H1 (cell line): ENCODE measurements around the gene SEMA6A. TPM values are rescaled to one million over a fixed set of nuclear protein-coding genes. Genes with fewer than 3 reads are reported as not detected.

Experiments used
- CTCF ChIA-PET: fragments of 300-600 bp; sonication (Branson Sonifier 250); formaldehyde crosslinking; loops from one replicate; lab custom pipeline; 2021; ENCODE audit not compliant: partially characterized antibody; lab: Charles Lee
- POLR2A ChIA-PET: fragments of 300-600 bp; sonication (Branson Sonifier 250); formaldehyde crosslinking; loops from one replicate; lab custom pipeline; 2021; ENCODE audit warnings: inconsistent platforms; ENCODE audit not compliant: partially characterized antibody; lab: Charles Lee
- DNase-seq, 2 experiments: peaks; one replicate each; pipeline versions ENCODE4 v3.0.0 to v3.0.0-alpha.2; 2010 to 2022; ENCODE audit warnings: low spot score in 2 of 2, low read depth in 1 of 2, mixed read lengths in 1 of 2
- FAIRE-seq: peaks from 2 replicates; lab custom pipeline; 2011; peaks lifted over from hg19 to GRCh38; lab: Jason Lieb, UNC
- H2AFZ ChIP-seq: 2 replicates; pipeline ENCODE4 v1.8.1; 2012; ENCODE audit warnings: low read length, inconsistent platforms
- H2AK5ac ChIP-seq: 2 replicates; pipeline ENCODE4 v1.6.1; 2013; ENCODE audit warnings: low read depth, low read length
- H2BK120ac ChIP-seq: replicated peaks from 2 replicates; pipeline ENCODE3; 2013; ENCODE audit warnings: low read depth, low read length, inconsistent platforms
- H2BK12ac ChIP-seq: 2 replicates; pipeline ENCODE4 v1.6.1; 2013; ENCODE audit warnings: low read depth, low read length
- H2BK15ac ChIP-seq: 2 replicates; pipeline ENCODE4 v1.6.1; 2013; ENCODE audit warnings: low read length
- H2BK20ac ChIP-seq: 2 replicates; pipeline ENCODE4 v1.6.1; 2013; ENCODE audit warnings: low read length
- H2BK5ac ChIP-seq: 2 replicates; pipeline ENCODE4 v1.6.1; 2013; ENCODE audit warnings: low read depth, low read length
- H3K14ac ChIP-seq: 2 replicates; pipeline ENCODE4 v1.6.1; 2013; ENCODE audit warnings: inconsistent platforms; ENCODE audit not compliant: insufficient read length
- H3K18ac ChIP-seq: 2 replicates; pipeline ENCODE4 v1.6.1; 2013; ENCODE audit warnings: low read length; ENCODE audit errors: extremely low read depth
- H3K23ac ChIP-seq: 2 replicates; pipeline ENCODE4 v1.6.1; 2013; ENCODE audit warnings: inconsistent platforms; ENCODE audit not compliant: insufficient read length
- H3K23me2 ChIP-seq: 2 replicates; pipeline ENCODE4 v1.6.1; 2013; ENCODE audit warnings: low read depth, low read length
- H3K27ac ChIP-seq: 2 replicates; pipeline ENCODE4 v1.6.1; 2011; ENCODE audit warnings: low read depth, low read length, inconsistent platforms
- H3K27me3 ChIP-seq, 4 experiments: replicated peaks in 1 of 4; 1 replicate in 1 of 4; 2 replicates in 3 of 4; pipeline versions ENCODE4 v1.6.1 to v1.8.1; 2011 to 2013; ENCODE audit warnings: low read length in 3 of 4, mild to moderate bottlenecking in 3 of 4, inconsistent platforms in 2 of 4, mixed read lengths in 2 of 4, moderate library complexity in 1 of 4; ENCODE audit not compliant: control insufficient read depth in 3 of 4, insufficient read depth in 3 of 4; ENCODE audit errors: extremely low read depth in 1 of 4
- H3K36me3 ChIP-seq, 4 experiments: 2 replicates each; pipeline versions ENCODE4 v1.6.1 to v1.8.1; 2011 to 2013; ENCODE audit warnings: mild to moderate bottlenecking in 4 of 4, low read length in 3 of 4, moderate library complexity in 2 of 4, control low read depth in 1 of 4, inconsistent platforms in 1 of 4; ENCODE audit not compliant: insufficient read depth in 4 of 4, control insufficient read depth in 2 of 4
- H3K4ac ChIP-seq: replicated peaks from 2 replicates; pipeline ENCODE3; 2013; ENCODE audit warnings: low read length, low read depth, mixed read lengths, inconsistent platforms; ENCODE audit not compliant: insufficient read length
- H3K4me1 ChIP-seq, 4 experiments: replicated peaks in 1 of 4; 1 replicate in 1 of 4; 2 replicates in 3 of 4; pipeline versions ENCODE4 v1.6.1 to v1.8.1; 2011 to 2013; ENCODE audit warnings: low read length in 3 of 4, inconsistent platforms in 2 of 4, mixed read lengths in 1 of 4; ENCODE audit not compliant: insufficient read depth in 4 of 4, control insufficient read depth in 3 of 4
- H3K4me2 ChIP-seq, 2 experiments: 2 replicates each; pipeline versions ENCODE4 v1.6.1 to v1.8.1; 2011 to 2013; ENCODE audit warnings: low read depth in 2 of 2, low read length in 2 of 2, control low read depth in 1 of 2, inconsistent platforms in 1 of 2, mild to moderate bottlenecking in 1 of 2; ENCODE audit not compliant: insufficient read depth in 1 of 2
- H3K4me3 ChIP-seq, 4 experiments: fragments of 200-600, 300-600 bp in 1 of 4; sonication (generic), shearing (Covaris generic), sonication (Bioruptor Twin) in 1 of 4; 2 replicates each; pipeline versions ENCODE4 v1.5.1 to v1.8.1; 2011 to 2016; ENCODE audit warnings: low read length in 4 of 4, low read depth in 3 of 4, control low read depth in 2 of 4, inconsistent platforms in 2 of 4, mild to moderate bottlenecking in 2 of 4, mixed read lengths in 1 of 4, moderate library complexity in 1 of 4; ENCODE audit not compliant: insufficient read depth in 2 of 4; ENCODE audit errors: extremely low read depth in 1 of 4
- H3K56ac ChIP-seq: replicated peaks from 2 replicates; pipeline ENCODE3; 2013; ENCODE audit warnings: low read depth, mild to moderate bottlenecking, mixed read lengths, low read length, inconsistent platforms; ENCODE audit not compliant: insufficient read length
- H3K79me1 ChIP-seq: 2 replicates; pipeline ENCODE4 v1.6.1; 2013; ENCODE audit warnings: low read depth, low read length, control low read depth
- H3K79me2 ChIP-seq, 2 experiments: 2 replicates each; pipeline versions ENCODE4 v1.6.1 to v1.8.1; 2012 to 2013; ENCODE audit warnings: low read length in 2 of 2, mild to moderate bottlenecking in 2 of 2, inconsistent platforms in 1 of 2; ENCODE audit not compliant: insufficient read depth in 2 of 2, control insufficient read depth in 1 of 2
- H3K9ac ChIP-seq, 4 experiments: replicated peaks in 1 of 4; 1 replicate in 1 of 4; 2 replicates in 3 of 4; pipeline versions ENCODE4 v1.6.1 to v1.8.1; 2011 to 2013; ENCODE audit warnings: low read depth in 3 of 4, low read length in 3 of 4, control low read depth in 2 of 4, mild to moderate bottlenecking in 2 of 4, moderate library complexity in 2 of 4, inconsistent platforms in 1 of 4; ENCODE audit errors: extremely low read depth in 1 of 4
- H3K9me3 ChIP-seq, 2 experiments: 2 replicates each; pipeline versions ENCODE4 v1.6.1 to v1.8.1; 2012 to 2013; ENCODE audit warnings: mild to moderate bottlenecking in 2 of 2, moderate library complexity in 2 of 2, control low read depth in 1 of 2, inconsistent platforms in 1 of 2, low read depth in 1 of 2, low read length in 1 of 2, mixed read lengths in 1 of 2; ENCODE audit not compliant: insufficient read depth in 2 of 2
- H4K20me1 ChIP-seq, 2 experiments: replicated peaks in 1 of 2; 2 replicates each; pipeline versions ENCODE3 to v1.8.1; 2011 to 2013; ENCODE audit warnings: inconsistent platforms in 2 of 2, low read length in 2 of 2, mild to moderate bottlenecking in 1 of 2; ENCODE audit not compliant: insufficient read depth in 2 of 2, control insufficient read depth in 1 of 2
- H4K5ac ChIP-seq: 2 replicates; pipeline ENCODE4 v1.6.1; 2013; ENCODE audit warnings: low read length, low read depth, mixed read lengths, inconsistent platforms; ENCODE audit not compliant: insufficient read length
- H4K8ac ChIP-seq: 2 replicates; pipeline ENCODE4 v1.8.0; 2013; ENCODE audit warnings: mild to moderate bottlenecking, moderate library complexity, low read length, inconsistent platforms; ENCODE audit not compliant: insufficient read depth; ENCODE audit errors: extremely low read depth
- H4K91ac ChIP-seq: replicated peaks from 2 replicates; pipeline ENCODE3; 2013; ENCODE audit warnings: low read length, mixed read lengths, inconsistent platforms; ENCODE audit not compliant: insufficient read length
- ATF2 ChIP-seq: IDR thresholded peaks from 2 replicates; pipeline ENCODE4 v1.6.1; 2012; ENCODE audit warnings: low read length, inconsistent platforms
- ATF3 ChIP-seq: IDR thresholded peaks from 2 replicates; pipeline ENCODE4 v1.6.1; 2011; ENCODE audit warnings: low read depth, mild to moderate bottlenecking, low read length; ENCODE audit not compliant: insufficient read depth
- CBX5 ChIP-seq: fragments of 300-800, 300-1000 bp; sonication (generic); IDR thresholded peaks from 2 replicates; pipeline ENCODE4 v1.7.1; 2016; ENCODE audit warnings: antibody characterized with exemption, low read length, low read depth
- HDAC6 ChIP-seq: IDR thresholded peaks from one replicate; pipeline ENCODE4 v1.7.1; 2012; ENCODE audit warnings: low read depth, mild to moderate bottlenecking, inconsistent platforms, low read length, moderate library complexity
- JUN ChIP-seq: IDR thresholded peaks from 2 replicates; pipeline ENCODE4 v1.6.1; 2011; ENCODE audit warnings: low read depth, mild to moderate bottlenecking, improper control_type of control experiment, low read length
- POLR2A ChIP-seq, 2 experiments: IDR thresholded peaks; 1 replicate in 1 of 2; 2 replicates in 1 of 2; pipeline ENCODE4 v1.6.1; 2011; ENCODE audit warnings: low read depth in 2 of 2, low read length in 2 of 2, mild to moderate bottlenecking in 2 of 2; ENCODE audit errors: control extremely low read depth in 1 of 2
- POLR2AphosphoS5 ChIP-seq: IDR thresholded peaks from 2 replicates; pipeline ENCODE4 v1.6.1; 2011; ENCODE audit warnings: low read depth, low read length
- WGBS, 2 experiments: shearing (Covaris generic) in 1 of 2; methylation state at CpG; one replicate each; pipeline versions ENCODE4 v1.1.6 to v1.1.7; 2013 to 2015; ENCODE audit warnings: low lambda C conversion rate in 2 of 2, mixed read lengths in 2 of 2, inconsistent platforms in 1 of 2, low coverage in 1 of 2, missing lambda C conversion rate in 1 of 2; ENCODE audit not compliant: insufficient replicate concordance in 2 of 2, insufficient coverage in 1 of 2, insufficient read length in 1 of 2; ENCODE audit errors: extremely low coverage in 1 of 2, missing lambda C conversion rate in 1 of 2; 5-methylcytosine and 5-hydroxymethylcytosine counted together
- polyA plus RNA-seq, 7 experiments: library from polyadenylated mRNA; depleted of rRNA in 3 of 7; stranded (reverse) in 5 of 7; unstranded in 2 of 7; fragments of >200 nt in 5 of 7; fragments of 200-250 nt in 2 of 7; gene quantifications; 1 replicate in 5 of 7; 2 replicates in 1 of 7; 4 replicates in 1 of 7; pipeline versions ENCODE4 v1.2.1 to v1.2.3, GENCODE V29; 2011 to 2013; ENCODE audit warnings: missing spikeins in 2 of 7, mixed read lengths in 2 of 7
- total RNA-seq: library from RNA; stranded (reverse); fragmentation: NEBNext Ultra II Directional; extraction: Animal tissue kit (Norgen Biotek cat#: 25700); gene quantifications from 2 replicates; pipeline ENCODE4 v1.2.1, GENCODE V29; 2021

Gene SEMA6A
- total and polyA plus RNA-seq, 2 of the 8 experiments (the other 6 are each of a cell fraction or from before 2014, with no cell fraction given), result 78.3 to 277 TPM

- DNase-seq (no peak), FAIRE-seq (peak; percentile 19)
- no peak overlapping the region for H3K4ac ChIP-seq
- H2BK15ac ChIP-seq, result no peak overlapping the region
- no peaks in the 10 kb centered on the region; the same call in none of the 2 replicates for H3K23me2 ChIP-seq
- H2BK5ac ChIP-seq, result no peak overlapping the region
- no peak overlapping the region for H3K27ac ChIP-seq
- WGBS, 2 experiments, result 90% methylated on average over 6 of the region's 6 CpGs; no CpG with 5 or more reads in 1 of the 2 experiments
- peaks cover 66 to 100% of the 10 kb centered on the region in 2 experiments for H3K79me2 ChIP-seq
- no peaks in the 10 kb centered on the region for H3K9me3 ChIP-seq
- H3K23ac ChIP-seq, result no peak overlapping the region
- H3K4me1 ChIP-seq, result peaks cover 0 to 26% (median 14%) of the 10 kb centered on the region in 4 experiments; a peak in 4 of 7 replicates
- no peak overlapping the region for H4K91ac ChIP-seq
- peaks cover 26 to 31% of the 10 kb centered on the region in 2 experiments for H4K20me1 ChIP-seq
- peaks cover 0 to 5% (median 2%) of the 10 kb centered on the region in 4 experiments; a peak in 4 of 8 replicates for H3K36me3 ChIP-seq
- H3K18ac ChIP-seq, result no peak overlapping the region
- no peak overlapping the region for H2BK20ac ChIP-seq
- peaks cover 6% of the 10 kb centered on the region for H3K79me1 ChIP-seq
- H3K4me3 ChIP-seq, result no peak overlapping the region
- ChIA-PET POLR2A (interaction anchor here (0.9 to 1.0 kb wide), 2 partner anchors 13 to 15 kb away, joined by 3 to 4 read pairs; no protein-coding TSS in a partner anchor), CTCF (interaction anchor here (0.8 to 0.9 kb wide), 2 partner anchors 9 to 148 kb away, joined by 3 read pairs; no protein-coding TSS in a partner anchor)
- H2AK5ac ChIP-seq, result no peak overlapping the region
- H3K56ac ChIP-seq, result no peak overlapping the region
- no peak overlapping the region; a peak in 1 of 4 replicates for H3K4me2 ChIP-seq
- no peak for TF ChIP-seq CBX5
- TF ChIP-seq ATF3, result no peak
- TF ChIP-seq POLR2A (IDR thresholded peaks at IDR 0.05; ENCODE audit: control extremely low read depth in 1 of 2, low read depth in 2 of 2, low read length in 2 of 2), result peak in 1 of 2 experiments; percentile 35; a peak in 1 of 3 replicates
- TF ChIP-seq ATF2, result no peak
- TF ChIP-seq HDAC6, result no peak
- TF ChIP-seq POLR2AphosphoS5, result 0 out of 2 replicates have a peak, but pooled peaks have one; percentile 5
- TF ChIP-seq JUN, result no peak
- H2AFZ ChIP-seq, result no peak overlapping the region
- no peak overlapping the region for H2BK120ac ChIP-seq
- H3K14ac ChIP-seq, result no peak overlapping the region
- H3K27me3 ChIP-seq, result no peaks in the 10 kb centered on the region
- H4K8ac ChIP-seq, result no peak overlapping the region
- no peak overlapping the region for H2BK12ac ChIP-seq
- no peak overlapping the region for H4K5ac ChIP-seq
- H3K9ac ChIP-seq, result no peak overlapping the region
These were observed 65.0 kb downstream of the SEMA6A start for GRCh38 chr5:116509483-116510244.
